Renal pelvis (tissue), 12 donors: ENCODE data around the gene NR4A3. TPM values are rescaled to one million over a fixed set of nuclear protein-coding genes. Genes with fewer than 3 reads are reported as not detected.
"Not testable (repeated sequence)": the region's sequence is repeated elsewhere in the genome, so short reads cannot be mapped to it uniquely, and the experiment has no call there.

Source experiments
- DNase-seq: peaks from one replicate; pipeline ENCODE4 v3.0.0-alpha.2; 2013
- long read RNA-seq, 16 experiments: transcript quantifications; one replicate each; lab custom pipeline, GENCODE V29; 2026
- polyA plus RNA-seq, 3 donors: library from polyadenylated mRNA; unstranded; fragments of 120-200 nt; gene quantifications; one replicate each; pipeline ENCODE4 v1.2.1, GENCODE V29; 2013; ENCODE audit not compliant: insufficient read length in 3 of 3

NR4A3 gene
- polyA plus RNA-seq: under 1 TPM; 0.32 to 0.37 (median 0.36) TPM
- long read RNA-seq, donor 1: 0 reads
- long read RNA-seq, donor 2: 0 reads
- long read RNA-seq, donor 3: 0 reads
- long read RNA-seq, donor 4: 0 reads
- long read RNA-seq, donor 5: 0 reads
- long read RNA-seq, donor 6: 0 reads
- long read RNA-seq, donor 7: 0 reads
- long read RNA-seq, donor 8: 0 reads
- long read RNA-seq, donor 9: 0 reads
- long read RNA-seq, donor 10: 0 reads
- long read RNA-seq, donor 11: 0 reads
- long read RNA-seq, donor 12: 0 reads
- long read RNA-seq, donor 13: 0 reads
- long read RNA-seq, donor 14: 0 reads
- long read RNA-seq, donor 15: 0 reads
- long read RNA-seq, donor 16, partial matches to known transcripts: 0 of 5 reads
- long read RNA-seq, donor 16, other reads (novel, unspliced or antisense): 5 of 5 reads

GRCh38 chr9:99821396-99822108, at the start of gene NR4A3:
Gene NR4A3, plus strand, starts transcription at chr9:99821885. Its CDS starts 6,158 bp downstream, at chr9:99828043.
- DNase-seq: peak; percentile 94

DNA sequence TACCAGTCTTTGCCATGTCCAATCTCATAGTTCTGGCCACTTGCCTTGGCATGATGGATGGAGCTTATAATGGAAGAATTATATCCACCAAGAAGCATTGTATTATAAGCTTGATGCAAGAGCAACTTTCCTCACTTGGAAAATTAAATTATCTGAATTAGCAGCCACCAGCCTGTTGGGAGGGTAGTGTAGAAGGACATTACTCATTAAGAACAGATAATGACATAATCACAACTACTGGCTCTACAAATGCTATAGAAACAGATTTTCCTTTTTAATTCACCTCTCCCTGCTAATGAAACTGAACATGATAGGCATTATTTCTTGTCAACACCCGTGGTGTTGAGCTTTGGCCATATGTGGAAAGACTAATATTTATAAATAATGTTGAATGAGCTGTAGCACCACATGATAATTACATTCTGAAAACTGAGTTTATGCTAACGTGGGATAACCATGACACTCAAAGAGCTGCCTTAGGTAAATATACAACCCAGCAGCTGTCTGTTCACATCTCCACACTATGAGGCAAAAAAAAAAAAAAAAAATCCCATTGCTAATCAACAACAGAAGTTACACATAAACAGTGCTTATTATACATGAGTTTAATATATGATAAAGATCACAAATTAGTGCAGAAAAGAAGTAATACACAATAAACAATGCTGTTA, 48.1 kb upstream of the NR4A3 start:
- DNase-seq: no peak

DNA sequence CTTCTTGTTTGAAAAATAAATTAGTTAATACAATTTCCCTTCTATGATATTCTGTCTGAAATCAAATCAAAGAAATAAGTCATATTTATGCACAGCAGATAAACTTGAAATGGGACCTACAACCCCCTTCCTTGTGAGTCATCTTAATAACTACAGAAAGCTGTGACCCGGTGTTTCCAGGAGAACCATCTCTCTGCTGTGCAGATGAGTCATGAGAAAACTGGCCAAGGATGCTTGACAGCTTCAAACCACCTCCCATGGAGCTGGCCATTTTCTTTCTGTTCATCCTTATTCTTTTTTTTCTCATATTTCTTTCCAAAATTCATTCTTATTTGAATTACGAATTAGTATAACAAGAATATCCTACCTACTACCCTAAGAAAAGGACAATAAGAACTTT, 43.4 kb upstream of the NR4A3 start:
- DNase-seq: no peak

DNA sequence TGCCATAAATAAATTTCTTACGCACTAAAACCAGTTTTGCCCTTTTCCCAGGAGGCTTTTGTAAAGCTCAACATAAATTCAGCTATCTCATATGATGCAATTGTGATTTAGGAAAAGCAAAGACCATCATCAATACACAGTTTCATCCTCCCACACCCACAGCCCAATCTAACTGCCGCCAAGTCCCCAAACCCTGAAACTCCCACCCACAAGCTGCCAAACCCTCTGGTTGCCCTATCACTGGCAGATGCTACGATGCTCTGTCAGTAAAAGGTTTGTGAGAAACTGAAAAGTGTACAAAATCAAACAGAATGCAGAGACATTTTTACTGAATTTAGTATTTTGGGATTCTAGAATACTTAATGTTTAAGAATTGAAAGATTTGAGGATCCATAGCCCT, 42.8 kb upstream of the NR4A3 start:
- no peak for DNase-seq

- DNase-seq: no peak
These were observed 42.4 kb upstream of the NR4A3 start for GRCh38 chr9:99779277-99779676.

- DNase-seq: not testable (repeated sequence)
These were observed 39.3 kb upstream of the NR4A3 start for GRCh38 chr9:99782349-99782748.

- DNase-seq: no peak
These were observed 38.5 kb upstream of the NR4A3 start for GRCh38 chr9:99782962-99783718.

DNA sequence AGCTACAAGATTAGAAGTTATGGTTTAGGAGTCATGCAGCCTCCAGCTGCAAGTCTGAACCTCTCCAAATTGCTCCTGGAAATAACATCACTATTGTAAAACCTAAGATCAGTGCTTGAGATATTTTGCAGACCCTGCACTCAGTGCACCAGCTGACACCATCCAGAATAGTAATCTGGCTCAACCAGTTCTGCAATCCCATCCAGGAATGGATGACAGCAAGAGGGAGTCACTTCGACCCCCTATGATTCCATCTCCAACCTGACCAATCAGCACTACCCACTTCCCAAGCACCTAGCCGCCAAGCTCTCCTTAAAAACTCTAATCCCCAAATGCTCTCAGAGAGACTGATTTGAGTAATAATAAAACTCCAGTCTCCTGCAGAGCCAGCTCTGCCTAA, 37.9 kb upstream of the NR4A3 start:
- no peak for DNase-seq

GRCh38 chr9:99785010-99785590, 36.6 kb upstream of the NR4A3 start:
- DNase-seq: no peak

GRCh38 chr9:99787556-99787955, 34.1 kb upstream of the NR4A3 start:
- DNase-seq: no peak

GRCh38 chr9:99793528-99793927, 28.2 kb upstream of the NR4A3 start:
- DNase-seq: no peak

- DNase-seq: no peak
These were observed 25.5 kb upstream of the NR4A3 start for GRCh38 chr9:99796231-99796630.

GRCh38 chr9:99801775-99802174, 19.9 kb upstream of the NR4A3 start:
- DNase-seq: no peak

GRCh38 chr9:99803694-99804093, 18.0 kb upstream of the NR4A3 start:
- DNase-seq: no peak

DNA sequence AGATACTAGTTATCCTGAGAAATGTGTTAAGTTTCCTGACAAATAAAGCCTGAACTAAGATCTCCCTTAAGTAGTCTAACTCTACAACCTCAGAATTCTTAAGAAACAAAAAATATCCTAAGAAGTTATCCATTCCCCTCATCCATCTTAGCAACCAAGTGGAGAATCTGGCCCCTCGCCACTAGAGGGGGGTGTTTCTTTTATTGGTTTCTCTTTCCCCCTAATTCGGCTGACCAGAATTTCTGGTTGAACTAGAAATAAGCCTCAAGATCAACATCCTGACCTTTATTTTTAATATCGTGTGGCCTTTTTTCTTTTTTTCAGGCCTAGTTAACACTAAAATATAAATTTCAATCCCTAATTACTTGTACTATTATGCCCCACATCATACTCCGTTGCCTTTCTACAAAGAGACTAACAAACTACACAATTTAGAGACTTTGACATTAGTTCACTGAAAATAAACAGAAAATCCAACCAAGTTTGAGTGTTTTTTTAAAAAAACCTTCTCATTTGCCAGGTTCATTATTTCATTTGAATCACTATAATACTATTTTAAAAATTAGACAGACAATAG, 14.3 kb upstream of the NR4A3 start:
- DNase-seq: peak; percentile 68

DNA sequence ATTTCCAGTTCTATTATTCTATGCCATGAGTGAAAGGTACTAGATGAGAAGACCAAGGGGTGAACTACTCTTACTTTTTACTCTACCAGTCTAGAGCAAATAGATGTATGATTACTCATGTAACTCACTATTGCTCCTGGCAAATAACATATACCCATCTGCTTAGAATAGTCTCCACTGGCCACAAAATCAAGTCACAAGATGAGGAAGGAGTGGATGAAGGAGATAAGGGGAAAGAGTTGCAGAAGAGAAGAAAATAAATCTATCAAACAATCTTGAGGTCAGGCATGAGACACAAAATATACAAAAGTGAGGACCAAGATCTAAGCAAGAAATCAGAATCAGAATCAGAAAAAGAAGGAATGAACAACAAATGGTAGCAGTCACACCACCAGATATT, 13.7 kb upstream of the NR4A3 start:
- DNase-seq: no peak

- no peak for DNase-seq
These were observed 13.2 kb upstream of the NR4A3 start for GRCh38 chr9:99808454-99808853.

DNA sequence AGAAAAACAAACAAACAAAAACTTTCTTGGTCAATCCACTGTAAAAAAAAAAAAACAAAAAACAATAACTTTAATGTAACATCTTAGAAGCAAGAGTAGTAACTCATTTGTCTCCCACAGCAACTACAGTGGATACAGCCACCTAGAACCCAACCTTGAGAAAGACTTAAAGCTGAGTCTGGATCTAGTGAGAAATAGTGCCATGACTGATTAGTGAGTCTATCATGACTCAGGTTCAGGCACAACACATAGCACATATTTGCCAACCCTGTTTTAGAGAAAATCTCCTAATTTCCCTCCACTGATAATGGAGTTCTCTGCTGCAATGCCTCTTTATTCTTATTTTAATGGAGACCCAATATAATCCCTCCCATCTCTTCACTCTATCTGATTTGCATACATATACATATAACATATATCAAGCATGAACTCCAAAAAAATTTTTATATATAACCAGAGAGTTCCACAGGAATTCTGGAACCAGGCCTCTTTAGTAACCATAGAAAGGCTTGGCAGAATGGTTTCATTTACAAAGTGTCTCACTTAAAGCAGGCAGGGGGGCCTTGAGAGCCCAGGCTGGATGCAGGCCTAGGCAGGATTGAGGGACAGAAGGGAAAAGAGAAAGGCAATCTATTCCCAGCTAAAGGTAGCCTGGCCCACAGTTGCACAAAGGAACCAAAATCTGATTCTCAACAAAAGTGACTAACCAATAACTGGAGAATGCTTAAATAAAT, 11.9 kb upstream of the NR4A3 start:
- no peak for DNase-seq

DNA sequence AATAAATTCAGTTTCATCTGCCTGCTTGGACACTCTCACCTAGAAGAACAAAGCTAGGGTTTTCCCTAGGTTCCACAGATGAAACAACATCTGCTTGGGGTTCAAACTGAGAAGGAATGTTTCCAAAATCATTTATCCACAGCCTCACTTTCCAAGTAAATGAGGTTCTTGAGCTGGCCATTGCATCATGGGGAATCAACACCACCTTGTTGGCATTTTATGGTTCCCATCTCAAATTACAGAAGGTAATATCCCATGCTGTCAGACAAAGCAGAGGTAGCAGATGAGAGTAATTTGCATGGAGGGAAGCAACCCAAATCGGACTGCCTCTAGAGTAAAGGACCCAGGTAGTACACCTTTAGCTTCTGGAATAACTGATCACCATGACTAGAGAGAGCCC, 10.5 kb upstream of the NR4A3 start:
- no peak for DNase-seq

- DNase-seq: no peak
These were observed 9.9 kb upstream of the NR4A3 start for GRCh38 chr9:99811598-99812383.
